SK-N-SH (cell line): ENCODE measurements around the gene RGS6. TPM values are rescaled to one million over a fixed set of nuclear protein-coding genes. Genes with fewer than 3 reads are reported as not detected.

Experiments
- CTCF ChIA-PET: fragments of 300-600, 350-600 bp; formaldehyde crosslinking; extraction: SDS; loops from one replicate; lab custom pipeline; 2021; lab: Yijun Ruan, JAX
- POLR2A ChIA-PET: fragments of 350-600 bp; sonication (Branson Sonifier 250); formaldehyde crosslinking; extraction: SDS; loops from one replicate; lab custom pipeline; 2020; ENCODE audit warnings: antibody characterized with exemption, inconsistent platforms; lab: Yijun Ruan, JAX
- DNase-seq: peaks from one replicate; pipeline ENCODE4 v3.0.0; 2012
- H2AFZ ChIP-seq: fragments of 200-600 bp; sonication (generic); 2 replicates; pipeline ENCODE4 v1.8.1; 2016; ENCODE audit warnings: antibody characterized with exemption, mild to moderate bottlenecking, low read depth
- H3F3A ChIP-seq: fragments of 200-600 bp; sonication (generic); replicated peaks from 2 replicates; pipeline ENCODE3; 2016; ENCODE audit warnings: antibody characterized with exemption, mild to moderate bottlenecking; ENCODE audit not compliant: insufficient read depth
- H3K27ac ChIP-seq, 2 experiments: fragments of 200-500 bp in 1 of 2; fragments of 200-600 bp in 1 of 2; sonication (Bioruptor generic) in 1 of 2; sonication (generic), shearing (Covaris generic) in 1 of 2; 2 replicates each; pipeline versions ENCODE4 v1.5.1 to v1.6.1; 2014 to 2016; ENCODE audit warnings: low read depth in 2 of 2, inconsistent platforms in 1 of 2, low read length in 1 of 2, mild to moderate bottlenecking in 1 of 2, mixed read lengths in 1 of 2
- H3K27me3 ChIP-seq: fragments of 200-600 bp; sonication (generic), shearing (Covaris generic); 2 replicates; pipeline ENCODE4 v1.6.1; 2016; ENCODE audit warnings: mixed run types; ENCODE audit not compliant: insufficient read depth
- H3K36me3 ChIP-seq, 2 experiments: fragments of 200-500 bp in 1 of 2; fragments of 200-600 bp in 1 of 2; sonication (Bioruptor generic) in 1 of 2; sonication (generic) in 1 of 2; replicated peaks in 1 of 2; 2 replicates each; pipeline versions ENCODE3 to v1.5.1; 2014 to 2016; ENCODE audit warnings: low read length in 1 of 2, mild to moderate bottlenecking in 1 of 2; ENCODE audit not compliant: insufficient read depth in 2 of 2, control insufficient read depth in 1 of 2
- H3K4me1 ChIP-seq, 2 experiments: fragments of 200-500 bp in 1 of 2; fragments of 200-600 bp in 1 of 2; sonication (Bioruptor generic) in 1 of 2; sonication (generic), shearing (Covaris generic) in 1 of 2; 2 replicates each; pipeline versions ENCODE4 v1.5.1 to v1.6.1; 2014 to 2016; ENCODE audit warnings: low read depth in 1 of 2, low read length in 1 of 2, mixed run types in 1 of 2; ENCODE audit not compliant: insufficient read depth in 2 of 2, control insufficient read depth in 1 of 2
- H3K4me2 ChIP-seq: fragments of 200-600 bp; sonication (generic), shearing (Covaris generic); 2 replicates; pipeline ENCODE4 v1.6.1; 2017; ENCODE audit warnings: mixed run types
- H3K4me3 ChIP-seq, 2 experiments: fragments of 200-500 bp in 1 of 2; fragments of 200-600 bp in 1 of 2; sonication (Bioruptor generic) in 1 of 2; sonication (generic), shearing (Covaris generic) in 1 of 2; 2 replicates each; pipeline versions ENCODE4 v1.5.1 to v1.8.1; 2014 to 2016; ENCODE audit warnings: low read depth in 2 of 2, inconsistent platforms in 1 of 2, low read length in 1 of 2, mild to moderate bottlenecking in 1 of 2, mixed read lengths in 1 of 2, moderate library complexity in 1 of 2
- H3K79me2 ChIP-seq: fragments of 200-600 bp; sonication (generic); 2 replicates; pipeline ENCODE4 v1.8.1; 2017; ENCODE audit warnings: mild to moderate bottlenecking; ENCODE audit not compliant: insufficient read depth
- H3K9ac ChIP-seq: fragments of 200-600 bp; sonication (generic); 2 replicates; pipeline ENCODE4 v1.6.1; 2017; ENCODE audit warnings: mixed run types
- H3K9me2 ChIP-seq: fragments of 200-600 bp; sonication (generic); 2 replicates; pipeline ENCODE4 v1.6.1; 2017; ENCODE audit warnings: mixed run types
- H3K9me3 ChIP-seq: fragments of 200-600 bp; sonication (generic); 2 replicates; pipeline ENCODE4 v1.6.1; 2017; ENCODE audit warnings: mixed run types, mild to moderate bottlenecking, moderate library complexity
- H4K20me1 ChIP-seq: fragments of 200-600 bp; sonication (generic); 2 replicates; pipeline ENCODE4 v1.6.1; 2017; ENCODE audit warnings: mild to moderate bottlenecking, mixed run types; ENCODE audit not compliant: insufficient read depth
- CHD2 ChIP-seq: fragments of 150-350 bp; IDR thresholded peaks from 2 replicates; pipeline ENCODE4 v1.6.1; 2018; ENCODE audit warnings: low read length; ENCODE audit not compliant: partially characterized antibody
- ELF1 ChIP-seq: IDR thresholded peaks from 2 replicates; pipeline ENCODE4 v1.4.0; 2012
- GABPA ChIP-seq: IDR thresholded peaks from 2 replicates; pipeline ENCODE4 v1.4.0; 2012; ENCODE audit warnings: low read depth, mild to moderate bottlenecking
- MEF2A ChIP-seq: IDR thresholded peaks from 2 replicates; pipeline ENCODE4 v1.4.0; 2012; ENCODE audit warnings: low read depth, borderline replicate concordance
- NFIC ChIP-seq: IDR thresholded peaks from 2 replicates; pipeline ENCODE4 v1.4.0; 2012; ENCODE audit warnings: borderline replicate concordance
- POLR2AphosphoS5 ChIP-seq: IDR thresholded peaks from 2 replicates; pipeline ENCODE4 v1.6.1; 2012; ENCODE audit warnings: low read depth, low read length
- RCOR1 ChIP-seq: fragments of 150-350 bp; IDR thresholded peaks from 2 replicates; pipeline ENCODE4 v1.6.1; 2017; ENCODE audit warnings: antibody characterized with exemption, low read length
- RFX5 ChIP-seq: IDR thresholded peaks from 2 replicates; pipeline ENCODE4 v1.6.1; 2012; ENCODE audit warnings: mild to moderate bottlenecking, improper control_type of control experiment, low read length
- RXRA ChIP-seq: IDR thresholded peaks from 2 replicates; pipeline ENCODE4 v1.4.0; 2012; ENCODE audit warnings: low read depth, mild to moderate bottlenecking, borderline replicate concordance
- WGBS: methylation state at CpG from one replicate; pipeline ENCODE4 v1.1.6; 2017; ENCODE audit warnings: low lambda C conversion rate; 5-methylcytosine and 5-hydroxymethylcytosine counted together
- polyA plus RNA-seq, 3 experiments: library from polyadenylated mRNA; depleted of rRNA; stranded (reverse); fragments of >200 nt; gene quantifications; 2 replicates each; pipeline ENCODE4 v1.2.3, GENCODE V29; 2012
- TF ChIP-seq, protein P1 (sequence below): IDR thresholded peaks from 2 replicates; pipeline ENCODE4; 2012
- TF ChIP-seq, protein P2 (sequence below): IDR thresholded peaks from 2 replicates; pipeline ENCODE4 v1.4.0; 2012; ENCODE audit warnings: low read depth
- TF ChIP-seq, protein P3 (sequence below): fragments of 150-350 bp; IDR thresholded peaks from 2 replicates; pipeline ENCODE4 v1.6.1; 2016; ENCODE audit warnings: mild to moderate bottlenecking, low read depth, low read length

The RGS6 gene
- polyA plus RNA-seq, 1 of the 3 experiments (the other 2 are of a cell fraction): not detected

DNA sequence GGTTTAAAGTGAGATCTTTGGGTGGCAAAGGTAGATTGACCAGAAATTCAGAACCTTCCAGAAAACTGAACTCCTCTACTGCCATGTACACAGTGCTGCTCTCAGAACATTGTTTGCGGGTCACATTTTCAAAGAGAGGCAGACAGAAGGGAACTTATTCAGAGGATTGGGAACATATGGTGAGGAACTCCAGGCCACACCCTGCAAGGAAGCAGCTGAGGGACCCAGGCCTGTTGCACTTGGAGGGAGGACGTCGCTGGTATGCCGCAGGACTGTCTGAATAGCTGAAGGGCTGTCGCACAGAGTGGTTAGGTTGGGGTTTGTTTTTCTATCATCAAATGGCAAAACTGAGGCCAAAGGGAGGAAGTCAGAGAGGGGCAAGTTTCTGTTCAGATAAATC lies 520.5 kb downstream of the RGS6 start:
- Histone ChIP-seq H3K4me3 (no peak overlapping the region), H3K4me2 (no peak overlapping the region), H3K27ac (no peak overlapping the region), H3K27me3 (peaks cover 20% of the 10 kb centered on the region; the same call in 1 of the 2 replicates), H3K9me3 (no peaks in the 10 kb centered on the region), H3K79me2 (no peaks in the 10 kb centered on the region), H3K36me3 (no peaks in the 10 kb centered on the region), H3K9ac (no peak overlapping the region), H3F3A (no peaks in the 10 kb centered on the region), H4K20me1 (no peaks in the 10 kb centered on the region), H3K4me1 (no peaks in the 10 kb centered on the region; a peak in 1 of 4 replicates), H2AFZ (no peak overlapping the region), H3K9me2 (no peaks in the 10 kb centered on the region)
- POLR2A ChIA-PET: no interaction called here
- CTCF ChIA-PET: no interaction called here
- TF ChIP-seq GABPA: no peak
- TF ChIP-seq RFX5: no peak
- no peak for TF ChIP-seq NFIC
- TF ChIP-seq, protein P1, sequence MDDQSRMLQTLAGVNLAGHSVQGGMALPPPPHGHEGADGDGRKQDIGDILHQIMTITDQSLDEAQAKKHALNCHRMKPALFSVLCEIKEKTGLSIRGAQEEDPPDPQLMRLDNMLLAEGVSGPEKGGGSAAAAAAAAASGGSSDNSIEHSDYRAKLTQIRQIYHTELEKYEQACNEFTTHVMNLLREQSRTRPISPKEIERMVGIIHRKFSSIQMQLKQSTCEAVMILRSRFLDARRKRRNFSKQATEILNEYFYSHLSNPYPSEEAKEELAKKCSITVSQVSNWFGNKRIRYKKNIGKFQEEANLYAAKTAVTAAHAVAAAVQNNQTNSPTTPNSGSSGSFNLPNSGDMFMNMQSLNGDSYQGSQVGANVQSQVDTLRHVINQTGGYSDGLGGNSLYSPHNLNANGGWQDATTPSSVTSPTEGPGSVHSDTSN: no peak
- 52% methylated on average over 5 of the region's 5 CpGs for WGBS
- DNase-seq: no peak

DNA sequence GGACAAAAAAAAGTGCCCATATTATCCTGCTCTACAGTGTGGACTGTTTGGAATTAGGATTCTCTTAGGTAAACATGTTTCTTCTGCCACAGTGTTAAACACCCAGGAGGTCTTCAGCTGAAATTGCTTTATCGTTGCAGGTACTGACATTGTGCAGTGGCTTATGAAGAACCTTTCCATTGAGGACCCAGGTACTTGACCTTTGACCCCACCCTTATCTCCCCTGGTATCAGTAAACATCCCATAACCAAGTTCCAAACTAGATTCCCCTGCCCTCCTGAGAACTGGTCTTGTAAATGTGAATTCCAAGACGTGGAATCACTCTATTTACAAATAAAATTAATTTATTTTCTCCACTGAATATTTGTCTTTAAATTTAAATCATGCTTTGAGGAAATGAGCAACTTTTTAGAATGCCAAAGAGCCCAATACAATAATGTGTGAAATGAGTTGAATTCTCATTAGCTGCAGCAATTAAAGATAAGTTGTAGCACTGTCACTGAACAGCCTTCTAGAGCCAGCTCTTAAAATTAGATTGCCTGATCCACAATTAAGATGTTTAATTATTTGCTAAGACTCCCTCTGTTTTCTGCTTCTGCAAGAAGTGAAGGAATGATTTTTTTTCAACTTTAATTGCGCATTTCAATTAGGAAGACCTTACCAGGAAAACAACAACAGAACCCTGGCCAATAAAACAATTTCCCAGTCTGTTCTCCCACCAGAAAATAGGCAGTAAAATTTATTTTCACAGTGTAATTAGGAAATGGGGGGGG lies 522.3 kb downstream of the RGS6 start:
- Histone ChIP-seq H3K9ac (no peak overlapping the region), H3K4me2 (no peak overlapping the region), H4K20me1 (no peaks in the 10 kb centered on the region), H2AFZ (no peak overlapping the region), H3K4me3 (no peak overlapping the region), H3K9me3 (no peaks in the 10 kb centered on the region), H3K9me2 (no peaks in the 10 kb centered on the region), H3K4me1 (no peaks in the 10 kb centered on the region; a peak in 1 of 4 replicates), H3F3A (no peaks in the 10 kb centered on the region), H3K79me2 (no peaks in the 10 kb centered on the region), H3K36me3 (no peaks in the 10 kb centered on the region), H3K27me3 (peaks cover 13% of the 10 kb centered on the region; the same call in 1 of the 2 replicates), H3K27ac (no peak overlapping the region)
- ChIA-PET CTCF (no interaction called here), POLR2A (no interaction called here)
- TF ChIP-seq, protein P2, sequence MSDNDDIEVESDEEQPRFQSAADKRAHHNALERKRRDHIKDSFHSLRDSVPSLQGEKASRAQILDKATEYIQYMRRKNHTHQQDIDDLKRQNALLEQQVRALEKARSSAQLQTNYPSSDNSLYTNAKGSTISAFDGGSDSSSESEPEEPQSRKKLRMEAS: no peak
- TF ChIP-seq ELF1 (no peak), POLR2AphosphoS5 (no peak), CHD2 (no peak), MEF2A (no peak), RCOR1 (no peak), RXRA (no peak)
- TF ChIP-seq, protein P3, sequence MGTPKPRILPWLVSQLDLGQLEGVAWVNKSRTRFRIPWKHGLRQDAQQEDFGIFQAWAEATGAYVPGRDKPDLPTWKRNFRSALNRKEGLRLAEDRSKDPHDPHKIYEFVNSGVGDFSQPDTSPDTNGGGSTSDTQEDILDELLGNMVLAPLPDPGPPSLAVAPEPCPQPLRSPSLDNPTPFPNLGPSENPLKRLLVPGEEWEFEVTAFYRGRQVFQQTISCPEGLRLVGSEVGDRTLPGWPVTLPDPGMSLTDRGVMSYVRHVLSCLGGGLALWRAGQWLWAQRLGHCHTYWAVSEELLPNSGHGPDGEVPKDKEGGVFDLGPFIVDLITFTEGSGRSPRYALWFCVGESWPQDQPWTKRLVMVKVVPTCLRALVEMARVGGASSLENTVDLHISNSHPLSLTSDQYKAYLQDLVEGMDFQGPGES: no peak
- no peak for DNase-seq
- WGBS: 32% methylated on average over 3 of the region's 3 CpGs
